Measurements from ENCODE around the gene GSDMA.

Gene GSDMA

DNA sequence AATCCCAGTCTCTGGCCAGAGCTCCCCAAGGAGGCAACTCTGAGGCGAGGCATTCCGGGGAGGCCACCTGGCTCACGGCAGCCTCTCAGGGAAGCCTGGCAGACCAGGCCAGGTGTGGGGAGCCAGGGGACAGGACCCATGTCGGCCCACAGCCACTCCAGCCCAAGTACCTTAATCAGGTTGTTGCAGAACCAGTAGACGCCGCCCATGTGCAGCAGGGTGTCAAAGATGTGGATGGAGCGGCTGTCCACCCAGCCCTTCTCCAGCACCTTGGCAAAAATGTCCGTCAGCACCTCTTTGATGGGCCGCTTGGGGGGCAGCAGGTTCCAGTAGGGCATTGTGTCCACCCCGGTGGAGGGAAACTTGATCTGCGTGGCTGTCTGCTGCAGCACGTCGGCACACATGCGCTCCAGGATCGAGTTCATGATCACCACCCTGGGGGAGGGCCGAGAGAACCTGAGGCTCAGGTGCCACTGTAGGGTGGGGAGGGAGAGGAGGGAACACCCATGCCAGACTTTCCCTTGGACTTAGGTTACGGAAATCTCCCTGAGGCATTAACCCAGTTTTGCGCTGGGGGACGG lies 60.2 kb downstream of the GSDMA start:
- no peak for DNase-seq (ENCODE audit: low read depth)

DNA sequence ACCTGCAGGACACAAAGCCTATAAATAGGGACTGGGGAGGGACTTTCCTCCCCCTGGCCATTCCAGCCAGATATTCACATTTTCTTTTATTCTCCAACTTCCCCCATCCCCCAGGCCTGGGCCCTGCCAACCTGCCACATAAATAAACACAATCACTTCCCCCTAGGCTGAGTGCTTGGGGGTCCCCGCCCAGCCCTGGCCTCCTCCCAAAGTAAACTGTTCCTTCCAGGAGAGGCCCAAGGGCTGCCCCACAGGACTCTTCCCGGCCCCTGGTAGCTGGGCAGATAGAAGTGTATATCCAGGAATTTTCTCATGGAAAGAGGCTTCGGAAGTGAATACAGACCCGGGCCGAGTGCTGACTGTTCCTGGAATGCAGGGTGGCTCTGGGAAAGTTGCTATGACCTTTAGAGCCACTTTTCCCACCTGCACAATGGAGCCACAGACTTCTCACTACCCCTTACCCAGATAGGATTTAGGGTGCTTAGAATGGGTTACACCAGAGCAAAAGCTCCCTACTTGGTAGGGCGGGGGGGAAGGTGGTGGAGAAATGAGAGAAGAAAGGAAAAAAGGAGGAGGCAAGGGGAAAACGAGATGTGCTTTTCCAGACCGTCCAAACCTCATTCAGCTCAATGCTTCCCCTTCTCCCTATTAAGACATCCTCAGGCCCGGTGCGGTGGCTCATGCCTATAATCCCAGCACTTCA lies 60.9 kb downstream of the GSDMA start:
- no peak for DNase-seq (ENCODE audit: low read depth)

DNA sequence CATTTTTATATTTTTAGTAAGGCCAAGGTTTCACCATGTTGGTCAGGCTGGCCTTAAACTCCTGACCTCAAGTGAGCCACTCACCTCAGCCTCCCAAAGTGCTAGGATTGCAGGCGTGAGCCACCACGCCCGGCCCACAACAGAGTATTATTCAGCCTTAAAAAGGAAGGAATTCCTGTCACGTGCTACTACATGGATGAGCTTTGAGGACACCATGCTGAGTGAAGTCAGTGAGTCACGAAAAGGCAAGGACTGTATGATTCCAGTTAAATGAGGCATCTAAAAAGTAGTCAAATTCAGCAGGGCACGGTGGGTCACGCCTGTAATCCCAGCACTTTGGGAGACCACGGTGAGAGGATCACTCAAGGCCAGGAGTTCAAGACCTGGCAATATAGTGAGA lies 62.1 kb downstream of the GSDMA start:
- DNase-seq (ENCODE audit: low read depth): no peak

- no peak for DNase-seq (ENCODE audit: low read depth)
Observed at GRCh38 chr17:40025559-40025958, 62.8 kb downstream of the GSDMA start.

DNA sequence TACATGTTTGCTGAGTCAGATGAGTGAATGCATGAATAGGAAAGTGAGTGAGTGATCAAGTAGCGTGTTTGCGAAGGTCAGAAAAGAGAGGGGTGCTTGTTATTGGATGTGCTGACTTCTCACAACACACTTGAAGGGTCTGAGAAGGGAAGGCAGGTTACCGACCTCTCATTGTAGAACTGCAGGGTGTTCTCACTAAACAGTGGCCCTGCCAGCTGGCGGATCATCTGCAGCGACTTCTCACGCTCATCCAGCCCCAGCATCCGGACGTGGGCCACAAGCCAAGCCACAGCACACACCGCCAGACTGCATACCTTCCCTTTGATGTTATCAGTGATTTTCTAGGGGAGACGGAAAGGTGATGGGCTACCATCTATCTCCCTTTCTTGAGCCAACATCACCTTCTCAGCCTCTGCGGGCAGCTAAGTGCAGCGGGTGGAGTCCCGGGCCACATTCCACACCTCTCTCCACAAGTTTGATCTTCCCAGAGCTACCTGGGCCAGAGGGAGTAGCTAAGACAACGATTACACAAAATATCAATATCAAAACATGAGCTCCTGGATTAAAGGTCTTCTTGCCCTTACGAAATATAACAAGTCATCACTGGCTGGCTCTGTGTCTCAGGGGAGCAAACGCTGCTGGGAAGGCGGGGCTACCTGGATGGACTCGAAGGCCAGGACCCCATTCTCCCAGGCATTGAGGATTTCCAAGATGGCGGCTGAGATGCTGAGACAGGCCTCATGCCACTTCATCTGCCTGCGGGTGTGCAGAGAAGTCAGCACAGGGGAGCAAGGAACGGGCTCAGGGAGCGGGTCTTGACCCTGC lies 63.4 kb downstream of the GSDMA start:
- DNase-seq (ENCODE audit: low read depth): no peak

GRCh38 chr17:40026816-40027613 lies 64.2 kb downstream of the GSDMA start:
- peak; percentile 60 for DNase-seq (ENCODE audit: low read depth)

Data from amniotic epithelial cell (primary cell).